Lower lobe of right lung (tissue), 2 donors: ENCODE measurements around the gene MAP3K20. TPM values are rescaled to one million over a fixed set of nuclear protein-coding genes. Genes with fewer than 3 reads are reported as not detected.
A peak's percentile ranks its signal among the peaks of the same experiment; 100 is the strongest.

Source experiments
- ATAC-seq, 2 donors: fragments of 200-7000 bp; cut with Tn5 transposase; one replicate each; pipeline ENCODE4 v1.9.1; 2020 to 2022; ENCODE audit warnings: mild to moderate bottlenecking in 2 of 2, moderate library complexity in 2 of 2
- DNase-seq: peaks from one replicate; pipeline ENCODE4 v3.0.0-alpha.2; 2020
- H3K27ac ChIP-seq: fragments of 200-600 bp; one replicate; pipeline ENCODE4 v1.8.0; 2022
- H3K27me3 ChIP-seq: fragments of 200-600 bp; one replicate; pipeline ENCODE4 v1.8.0; 2022; ENCODE audit warnings: low read depth
- H3K36me3 ChIP-seq: fragments of 200-600 bp; one replicate; pipeline ENCODE4 v1.8.0; 2022; ENCODE audit warnings: mild to moderate bottlenecking
- H3K4me1 ChIP-seq: fragments of 200-600 bp; one replicate; pipeline ENCODE4 v1.8.0; 2022
- H3K4me3 ChIP-seq: fragments of 200-600 bp; one replicate; pipeline ENCODE4 v1.8.0; 2022; ENCODE audit warnings: mild to moderate bottlenecking
- H3K9me3 ChIP-seq: fragments of 200-600 bp; one replicate; pipeline ENCODE4 v1.8.0; 2022
- intact Hi-C: fragments of 100-400 bp; cut with DNase I; formaldehyde crosslinking; loops from one replicate; pipeline ENCODE4 v1.11.0; 2022
- total RNA-seq: library from RNA; stranded (reverse); fragmentation: NEBNext Ultra II Directional; extraction: Animal tissue kit (Norgen Biotek cat#: 25700); gene quantifications from one replicate; pipeline ENCODE4 v1.2.1, GENCODE V29; 2021
- TF ChIP-seq, protein P1 (sequence below): fragments of 200-600 bp; IDR thresholded peaks from one replicate; pipeline ENCODE4 v1.8.0; 2022; ENCODE audit warnings: antibody characterized with exemption, mild to moderate bottlenecking
- donor health status: DM: no; HTN: yes; CAD: no; lungs with severe emphysema.

MAP3K20 gene
- total RNA-seq, 1 donor from 2014 or later = 40.8 TPM

DNA sequence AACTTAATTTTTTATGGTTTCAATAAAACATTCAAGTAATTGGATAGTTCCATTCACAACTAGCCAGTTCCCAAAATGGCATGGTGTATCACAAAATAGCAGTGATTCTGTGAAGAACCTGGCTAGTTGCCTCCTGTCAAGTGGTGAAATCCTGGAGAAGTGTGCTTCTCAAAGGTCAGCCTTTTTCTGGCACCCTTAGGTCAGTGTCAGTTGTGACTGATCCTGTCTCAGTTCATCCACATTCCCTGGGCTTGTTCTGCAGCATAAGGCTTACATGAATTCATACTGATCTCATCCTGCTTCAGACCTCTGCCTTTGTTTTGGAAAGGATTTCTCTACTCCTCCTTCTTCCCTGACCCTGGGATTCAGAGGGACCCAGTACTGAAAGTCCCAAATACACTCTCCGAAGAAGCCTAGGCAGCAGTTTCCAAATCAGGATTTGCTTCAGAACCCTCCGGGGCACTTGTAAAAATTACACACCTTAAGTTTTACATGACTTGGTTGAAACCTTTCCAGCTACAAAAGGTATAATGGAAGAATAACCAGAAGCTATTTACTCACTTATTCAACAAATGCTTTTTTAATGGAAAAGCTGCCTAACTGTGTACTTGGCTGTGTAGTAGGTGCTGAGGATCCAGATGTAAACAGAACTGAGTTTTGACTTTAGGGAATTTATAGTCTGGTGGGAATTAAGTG, 11.0 kb downstream of the MAP3K20 start:
- peaks cover 24% of the 10 kb centered on the region for H3K4me1 ChIP-seq
- no peak overlapping the region for H3K4me3 ChIP-seq
- TF ChIP-seq, protein P1, sequence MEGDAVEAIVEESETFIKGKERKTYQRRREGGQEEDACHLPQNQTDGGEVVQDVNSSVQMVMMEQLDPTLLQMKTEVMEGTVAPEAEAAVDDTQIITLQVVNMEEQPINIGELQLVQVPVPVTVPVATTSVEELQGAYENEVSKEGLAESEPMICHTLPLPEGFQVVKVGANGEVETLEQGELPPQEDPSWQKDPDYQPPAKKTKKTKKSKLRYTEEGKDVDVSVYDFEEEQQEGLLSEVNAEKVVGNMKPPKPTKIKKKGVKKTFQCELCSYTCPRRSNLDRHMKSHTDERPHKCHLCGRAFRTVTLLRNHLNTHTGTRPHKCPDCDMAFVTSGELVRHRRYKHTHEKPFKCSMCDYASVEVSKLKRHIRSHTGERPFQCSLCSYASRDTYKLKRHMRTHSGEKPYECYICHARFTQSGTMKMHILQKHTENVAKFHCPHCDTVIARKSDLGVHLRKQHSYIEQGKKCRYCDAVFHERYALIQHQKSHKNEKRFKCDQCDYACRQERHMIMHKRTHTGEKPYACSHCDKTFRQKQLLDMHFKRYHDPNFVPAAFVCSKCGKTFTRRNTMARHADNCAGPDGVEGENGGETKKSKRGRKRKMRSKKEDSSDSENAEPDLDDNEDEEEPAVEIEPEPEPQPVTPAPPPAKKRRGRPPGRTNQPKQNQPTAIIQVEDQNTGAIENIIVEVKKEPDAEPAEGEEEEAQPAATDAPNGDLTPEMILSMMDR = no peak
- H3K27ac ChIP-seq = peak overlapping the region; percentile 40
- H3K36me3 ChIP-seq = no peaks in the 10 kb centered on the region
- ATAC-seq (peak; percentile 54 to 75), DNase-seq (no peak)
- no peaks in the 10 kb centered on the region for H3K27me3 ChIP-seq
- intact Hi-C loops = no loop called here
- no peaks in the 10 kb centered on the region for H3K9me3 ChIP-seq

DNA sequence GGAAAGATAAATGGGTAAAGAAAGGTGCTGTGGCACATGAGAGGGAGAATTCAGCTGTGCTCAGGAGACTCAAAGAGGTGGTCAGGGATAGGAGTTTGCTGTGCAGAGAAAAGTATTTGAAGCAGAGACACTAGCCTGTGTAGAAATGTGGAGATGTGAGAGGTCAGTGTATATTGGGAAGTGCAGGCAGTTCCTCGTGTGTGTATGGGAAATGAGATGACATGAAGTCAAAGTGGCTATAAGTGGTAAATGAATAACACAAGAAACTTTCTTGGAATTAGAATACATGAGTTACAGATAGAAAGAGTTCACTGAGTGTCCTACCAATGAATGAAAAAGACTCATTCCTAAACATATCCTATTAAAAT, 11.6 kb downstream of the MAP3K20 start:
- Histone ChIP-seq H3K36me3 (peaks cover 3% of the 10 kb centered on the region), H3K27me3 (no peaks in the 10 kb centered on the region), H3K27ac (peak overlapping the region; percentile 40), H3K4me1 (peaks cover 24% of the 10 kb centered on the region), H3K9me3 (no peaks in the 10 kb centered on the region), H3K4me3 (no peak overlapping the region)
- intact Hi-C loops = no loop called here
- DNase-seq (no peak), ATAC-seq (peak in 1 of 2 donors; percentile 39)
- TF ChIP-seq, protein P1 = no peak

DNA sequence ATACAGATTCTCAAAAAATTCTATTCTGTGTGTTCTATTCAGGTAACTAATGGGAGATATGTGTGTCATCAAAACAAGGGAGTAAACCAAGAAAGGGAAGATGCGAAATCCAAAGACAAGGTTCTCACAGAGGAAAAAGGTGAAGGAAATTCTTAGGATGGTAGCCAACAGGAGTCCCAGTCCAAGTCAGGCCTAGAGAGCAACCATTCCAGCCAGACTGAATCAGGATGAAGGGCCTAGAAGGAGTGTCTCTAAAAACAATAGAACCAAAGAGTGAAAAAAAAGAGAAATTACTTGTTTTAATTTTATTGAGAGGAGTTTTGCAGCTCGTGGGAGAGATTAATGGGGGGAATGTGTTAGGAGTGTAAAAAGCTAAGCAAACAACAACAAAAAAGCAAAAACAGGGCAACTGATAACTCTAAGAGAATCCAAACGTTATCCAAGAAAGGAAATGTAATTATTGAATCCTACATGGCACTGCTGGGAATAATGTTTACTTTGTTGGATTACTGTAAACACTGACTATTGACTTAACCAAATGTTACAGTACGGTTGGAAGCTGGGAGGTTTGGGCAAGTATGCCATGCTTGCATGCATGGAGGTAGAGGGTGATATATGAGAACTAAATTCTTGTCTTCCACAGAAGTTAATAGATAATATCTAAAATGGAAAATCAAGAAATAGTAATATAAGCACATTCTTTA, 12.3 kb downstream of the MAP3K20 start:
- TF ChIP-seq, protein P1 = no peak
- ATAC-seq (no peak), DNase-seq (no peak)
- Histone ChIP-seq H3K27ac (no peak overlapping the region), H3K4me1 (peaks cover 24% of the 10 kb centered on the region), H3K27me3 (no peaks in the 10 kb centered on the region), H3K36me3 (peaks cover 9% of the 10 kb centered on the region), H3K9me3 (no peaks in the 10 kb centered on the region), H3K4me3 (no peak overlapping the region)
- intact Hi-C loops = no loop called here

DNA sequence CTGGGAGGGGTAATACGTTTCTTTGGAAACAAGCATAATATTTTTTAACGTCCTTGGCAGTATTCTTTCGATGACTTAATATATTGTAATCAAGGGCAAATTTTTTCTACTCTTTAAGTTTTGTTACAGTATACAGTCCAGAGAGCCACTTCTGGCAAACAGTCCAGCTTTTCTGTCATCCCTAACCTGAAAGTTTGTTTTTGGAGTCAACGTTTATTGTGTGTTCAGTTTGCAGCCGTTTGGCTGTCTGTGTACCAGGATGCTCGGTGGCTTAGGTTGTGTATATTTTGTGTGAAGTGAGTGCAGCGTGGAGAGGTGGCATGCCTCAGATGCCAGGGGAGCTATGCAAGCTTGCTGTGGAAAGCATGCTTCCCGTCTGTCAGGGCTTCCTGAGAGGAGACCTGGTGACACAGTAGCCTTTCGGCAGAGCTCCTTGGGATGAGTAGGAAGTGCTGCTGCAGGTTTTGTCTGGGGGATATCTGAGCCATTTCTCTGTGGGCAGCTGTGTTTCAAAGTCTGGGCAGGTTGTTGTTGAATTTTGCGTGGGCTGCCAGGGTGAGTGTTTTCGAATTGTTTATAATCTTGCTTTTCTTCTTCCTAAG, 14.7 kb downstream of the MAP3K20 start:
- TF ChIP-seq, protein P1 = no peak
- DNase-seq (no peak), ATAC-seq (peak; percentile 76 to 88)
- intact Hi-C loops = no loop called here
- peaks cover 24% of the 10 kb centered on the region for H3K4me1 ChIP-seq
- no peak overlapping the region for H3K4me3 ChIP-seq
- peaks cover 9% of the 10 kb centered on the region for H3K36me3 ChIP-seq
- H3K27me3 ChIP-seq = no peaks in the 10 kb centered on the region
- H3K27ac ChIP-seq = peak overlapping the region; percentile 31
- no peaks in the 10 kb centered on the region for H3K9me3 ChIP-seq

DNA sequence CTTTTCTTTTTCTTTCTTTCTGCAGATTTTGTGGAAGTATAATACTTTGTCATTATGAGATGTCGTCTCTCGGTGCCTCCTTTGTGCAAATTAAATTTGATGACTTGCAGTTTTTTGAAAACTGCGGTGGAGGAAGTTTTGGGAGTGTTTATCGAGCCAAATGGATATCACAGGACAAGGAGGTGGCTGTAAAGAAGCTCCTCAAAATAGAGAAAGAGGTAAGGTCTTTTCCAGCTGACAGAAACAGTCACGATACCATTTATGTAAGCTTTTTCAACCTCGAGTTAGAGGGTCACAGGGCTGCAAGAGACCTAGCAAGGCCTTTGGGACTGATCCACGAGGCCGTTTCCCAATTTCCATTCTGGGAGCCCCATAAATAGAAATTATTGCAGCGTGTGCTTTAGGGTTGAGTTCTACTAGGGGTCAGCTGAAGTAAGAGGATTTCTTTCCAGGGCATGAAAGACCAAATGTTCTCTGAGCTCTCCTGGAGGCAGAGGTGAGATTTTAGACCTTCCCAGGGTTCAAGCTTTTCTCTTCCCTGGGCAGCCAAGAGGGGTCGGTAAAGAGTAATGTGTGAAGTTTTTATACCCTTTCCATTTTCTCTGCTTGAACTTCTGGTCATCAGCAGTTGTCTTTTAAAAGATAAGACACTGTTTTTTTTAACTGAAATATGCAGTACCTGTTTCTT, 15.5 kb downstream of the MAP3K20 start:
- Histone ChIP-seq H3K27me3 (no peaks in the 10 kb centered on the region), H3K36me3 (peaks cover 9% of the 10 kb centered on the region), H3K27ac (peak overlapping the region; percentile 31), H3K9me3 (no peaks in the 10 kb centered on the region), H3K4me1 (peaks cover 23% of the 10 kb centered on the region), H3K4me3 (no peak overlapping the region)
- no peak for ATAC-seq
- intact Hi-C loops = no loop called here
- TF ChIP-seq, protein P1 = no peak
- no peak for DNase-seq
